Osteoblast (primary cell): ENCODE results near the gene GCN1. TPM values are rescaled to one million over a fixed set of nuclear protein-coding genes. Genes with fewer than 3 reads are reported as not detected.
A peak's percentile ranks its signal among the peaks of the same experiment; 100 is the strongest.

Experiments used
- DNase-seq: peaks from one replicate; pipeline ENCODE4 v3.0.0; 2011; ENCODE audit warnings: low spot score, mixed read lengths; ENCODE audit not compliant: insufficient read length; ENCODE audit errors: missing footprints
- H2AFZ ChIP-seq: 2 replicates; pipeline ENCODE4 v1.6.0; 2011; ENCODE audit warnings: mild to moderate bottlenecking, low read length
- H3K27ac ChIP-seq: 2 replicates; pipeline ENCODE4 v1.5.1; 2011; ENCODE audit warnings: mild to moderate bottlenecking, low read depth, low read length, moderate library complexity
- H3K27me3 ChIP-seq: 2 replicates; pipeline ENCODE4 v1.6.0; 2012; ENCODE audit warnings: mild to moderate bottlenecking, control low read depth, inconsistent platforms, low read length, moderate library complexity; ENCODE audit not compliant: insufficient read depth
- H3K36me3 ChIP-seq: 2 replicates; pipeline ENCODE4 v1.5.1; 2011; ENCODE audit warnings: mild to moderate bottlenecking, low read length, control low read depth, moderate library complexity; ENCODE audit not compliant: insufficient read depth
- H3K4me1 ChIP-seq: 2 replicates; pipeline ENCODE4 v1.5.1; 2011; ENCODE audit warnings: mild to moderate bottlenecking, low read length, control low read depth, moderate library complexity; ENCODE audit not compliant: insufficient read depth
- H3K4me2 ChIP-seq: 2 replicates; pipeline ENCODE4 v1.6.0; 2011; ENCODE audit warnings: mild to moderate bottlenecking, low read length; ENCODE audit not compliant: insufficient read depth
- H3K4me3 ChIP-seq: fragments of 200-600 bp; sonication (generic); 3 replicates; pipeline ENCODE4 v1.5.1; 2012; ENCODE audit warnings: mild to moderate bottlenecking, low read length, inconsistent platforms; ENCODE audit not compliant: insufficient read depth
- H3K79me2 ChIP-seq: 2 replicates; pipeline ENCODE4 v1.6.0; 2012; ENCODE audit warnings: mild to moderate bottlenecking, low read length, control low read depth, inconsistent platforms; ENCODE audit not compliant: insufficient read depth
- H3K9me3 ChIP-seq: 2 replicates; pipeline ENCODE4 v1.5.1; 2011; ENCODE audit warnings: low read depth, low read length, control low read depth
- H4K20me1 ChIP-seq: 2 replicates; pipeline ENCODE4 v1.6.0; 2012; ENCODE audit warnings: mild to moderate bottlenecking, low read length, control low read depth; ENCODE audit not compliant: insufficient read depth
- CTCF ChIP-seq: IDR thresholded peaks from 2 replicates; pipeline ENCODE4 v1.5.1; 2011; ENCODE audit warnings: mild to moderate bottlenecking, low read depth, low read length, moderate library complexity; ENCODE audit errors: extremely low read depth
- total RNA-seq: library from RNA; depleted of rRNA; stranded (reverse); fragments of >200 nt; gene quantifications from 2 replicates; pipeline ENCODE4 v1.2.3, GENCODE V29; 2012

The GCN1 gene
- total RNA-seq, 1 donor, result 103 TPM

GRCh38 chr12:120241561-120242274 is 47.2 kb upstream of the GCN1 start:
- Histone ChIP-seq H4K20me1 (peaks cover 44% of the 10 kb centered on the region), H3K9me3 (no peaks in the 10 kb centered on the region), H3K4me2 (no peak overlapping the region), H3K4me3 (no peak overlapping the region), H3K79me2 (peaks cover 92% of the 10 kb centered on the region), H3K27ac (peak overlapping the region; percentile 12), H3K27me3 (no peaks in the 10 kb centered on the region), H2AFZ (no peak overlapping the region), H3K36me3 (peaks cover 7% of the 10 kb centered on the region), H3K4me1 (peaks cover 48% of the 10 kb centered on the region)
- peak; percentile 41 for DNase-seq
- no peak for TF ChIP-seq CTCF

- no peak for TF ChIP-seq CTCF
- Histone ChIP-seq H3K4me1 (peaks cover 57% of the 10 kb centered on the region), H2AFZ (no peak overlapping the region), H3K27ac (peak overlapping the region; percentile 12), H3K9me3 (no peaks in the 10 kb centered on the region), H3K27me3 (no peaks in the 10 kb centered on the region), H3K79me2 (peaks cover 91% of the 10 kb centered on the region), H3K4me2 (no peak overlapping the region), H4K20me1 (peaks cover 44% of the 10 kb centered on the region), H3K4me3 (no peak overlapping the region), H3K36me3 (peaks cover 7% of the 10 kb centered on the region)
- DNase-seq, result peak; percentile 14
Observed at GRCh38 chr12:120240495-120240833, 45.9 kb upstream of the GCN1 start.

GRCh38 chr12:120239776-120240494 is 45.4 kb upstream of the GCN1 start:
- no peak overlapping the region for H3K27ac ChIP-seq

More at GRCh38 chr12:120239776-120240494, 45.4 kb upstream of the GCN1 start:
- Histone ChIP-seq H2AFZ (no peak overlapping the region), H3K4me1 (peaks cover 58% of the 10 kb centered on the region), H3K4me2 (no peak overlapping the region), H3K4me3 (no peak overlapping the region), H3K79me2 (peaks cover 91% of the 10 kb centered on the region), H3K9me3 (no peaks in the 10 kb centered on the region), H3K27me3 (no peaks in the 10 kb centered on the region), H4K20me1 (peaks cover 40% of the 10 kb centered on the region), H3K36me3 (peaks cover 7% of the 10 kb centered on the region)
- TF ChIP-seq CTCF, result no peak
- peak; percentile 31 for DNase-seq
